Liver (tissue), 9 donors: Measurements from ENCODE around the gene ULK4. TPM values are rescaled to one million over a fixed set of nuclear protein-coding genes. Genes with fewer than 3 reads are reported as not detected.
"Not testable (repeated sequence)": the region's sequence is repeated elsewhere in the genome, so short reads cannot be mapped to it uniquely, and the experiment has no call there.

Experiments used
- DNase-seq: peaks from one replicate; pipeline ENCODE4 v3.0.0-alpha.2; 2017; ENCODE audit warnings: low spot score
- H3K27ac ChIP-seq, 2 donors: one replicate each; pipeline ENCODE4 v1.7.0; 2013; ENCODE audit warnings: inconsistent platforms in 2 of 2, low read length in 2 of 2, control low read depth in 1 of 2, low read depth in 1 of 2, mild to moderate bottlenecking in 1 of 2
- H3K27me3 ChIP-seq, 4 donors: one replicate each; pipeline versions ENCODE4 v1.6.1 to v1.7.0; 2013; ENCODE audit warnings: low read length in 3 of 4, inconsistent platforms in 1 of 4, mild to moderate bottlenecking in 1 of 4, moderate library complexity in 1 of 4; ENCODE audit not compliant: control insufficient read depth in 4 of 4, insufficient read depth in 4 of 4
- H3K36me3 ChIP-seq, 4 donors: one replicate each; pipeline versions ENCODE4 v1.6.1 to v1.7.0; 2013; ENCODE audit warnings: low read length in 3 of 4, mild to moderate bottlenecking in 3 of 4, low read depth in 1 of 4, moderate library complexity in 1 of 4; ENCODE audit not compliant: control insufficient read depth in 4 of 4, insufficient read depth in 3 of 4
- H3K4me1 ChIP-seq, 4 donors: one replicate each; pipeline versions ENCODE4 v1.6.1 to v1.7.0; 2013; ENCODE audit warnings: low read length in 3 of 4, mild to moderate bottlenecking in 3 of 4, moderate library complexity in 1 of 4; ENCODE audit not compliant: control insufficient read depth in 4 of 4, insufficient read depth in 4 of 4
- H3K4me3 ChIP-seq, 3 donors: one replicate each; pipeline versions ENCODE4 v1.6.1 to v1.7.0; 2013; ENCODE audit warnings: low read length in 3 of 3, control low read depth in 1 of 3, low read depth in 1 of 3, mild to moderate bottlenecking in 1 of 3
- H3K9ac ChIP-seq, 2 donors: one replicate each; pipeline ENCODE4 v1.7.0; 2013; ENCODE audit warnings: low read length in 2 of 2, mild to moderate bottlenecking in 2 of 2, moderate library complexity in 2 of 2, control low read depth in 1 of 2, low read depth in 1 of 2
- H3K9me3 ChIP-seq, 4 donors: one replicate each; pipeline versions ENCODE4 v1.6.1 to v1.7.0; 2013; ENCODE audit warnings: low read length in 3 of 4; ENCODE audit not compliant: control insufficient read depth in 4 of 4
- EGR1 ChIP-seq, 2 donors: IDR thresholded peaks; 2 replicates each; pipeline ENCODE4 v1.6.1; 2016 to 2018; ENCODE audit warnings: antibody characterized with exemption in 2 of 2, low read depth in 2 of 2
- GABPA ChIP-seq, 2 donors: IDR thresholded peaks in 1 of 2; conservative IDR thresholded peaks in 1 of 2; 2 replicates each; pipeline ENCODE4 v1.6.1; 2016; ENCODE audit warnings: antibody characterized with exemption in 2 of 2, mild to moderate bottlenecking in 1 of 2, moderate library complexity in 1 of 2
- HNF4A ChIP-seq, 2 donors: conservative IDR thresholded peaks; 2 replicates each; pipeline ENCODE4 v1.6.1; 2016; ENCODE audit warnings: antibody characterized with exemption in 2 of 2, mild to moderate bottlenecking in 2 of 2
- JUND ChIP-seq, 2 donors: IDR thresholded peaks; 2 replicates each; pipeline ENCODE4 v1.6.1; 2016; ENCODE audit warnings: antibody characterized with exemption in 2 of 2
- SP1 ChIP-seq: IDR thresholded peaks from 2 replicates; pipeline ENCODE4 v1.6.1; 2018; ENCODE audit warnings: antibody characterized with exemption, mild to moderate bottlenecking
- WGBS: extraction: QIAGEN DNeasy Blood & Tissue Kit; methylation state at CpG from one replicate; pipeline ENCODE4 v1.1.7; 2013; 5-methylcytosine and 5-hydroxymethylcytosine counted together
- polyA plus RNA-seq, 2 donors: library from polyadenylated mRNA; stranded (reverse) in 1 of 2; unstranded in 1 of 2; fragments of 200-250 nt in 1 of 2; fragments of >200 nt in 1 of 2; fragmentation: Nextera tagmentation in 1 of 2; extraction: Ambion mirVana in 1 of 2; gene quantifications; one replicate each; pipeline versions ENCODE4 v1.2.1 to v1.2.3, GENCODE V29; 2013 to 2015
- total RNA-seq, 2 donors: library from RNA; depleted of rRNA; stranded (reverse); fragments of >200 nt; gene quantifications; one replicate each; pipeline ENCODE4 v1.2.3, GENCODE V29; 2014
- TF ChIP-seq, protein P1 (sequence below): fragments of 150-350 bp; IDR thresholded peaks from 2 replicates; pipeline ENCODE4 v1.5.1; 2017; ENCODE audit warnings: improper control_type of control experiment, low read depth, low read length; ENCODE audit not compliant: missing input control
- TF ChIP-seq, protein P2 (sequence below): IDR thresholded peaks from 2 replicates; pipeline ENCODE4 v1.6.1; 2016; ENCODE audit warnings: antibody characterized with exemption
- TF ChIP-seq, protein P3 (sequence below): IDR thresholded peaks from 2 replicates; pipeline ENCODE4 v1.6.1; 2016; ENCODE audit warnings: antibody characterized with exemption
- TF ChIP-seq, protein P4 (sequence below): IDR thresholded peaks from 2 replicates; pipeline ENCODE4 v1.6.1; 2016; ENCODE audit warnings: antibody characterized with exemption
- TF ChIP-seq, protein P5 (sequence below): IDR thresholded peaks from 2 replicates; pipeline ENCODE4 v1.6.1; 2016; ENCODE audit warnings: antibody characterized with exemption, mild to moderate bottlenecking
- donor health status: healthy.
- donor health status: healthy.
- donor health status: healthy.
- donor health status: healthy.
- donor health status: healthy.

ULK4 gene
- total and polyA plus RNA-seq, 4 donors = 1.1 to 11.5 (median 3.2) TPM

DNA sequence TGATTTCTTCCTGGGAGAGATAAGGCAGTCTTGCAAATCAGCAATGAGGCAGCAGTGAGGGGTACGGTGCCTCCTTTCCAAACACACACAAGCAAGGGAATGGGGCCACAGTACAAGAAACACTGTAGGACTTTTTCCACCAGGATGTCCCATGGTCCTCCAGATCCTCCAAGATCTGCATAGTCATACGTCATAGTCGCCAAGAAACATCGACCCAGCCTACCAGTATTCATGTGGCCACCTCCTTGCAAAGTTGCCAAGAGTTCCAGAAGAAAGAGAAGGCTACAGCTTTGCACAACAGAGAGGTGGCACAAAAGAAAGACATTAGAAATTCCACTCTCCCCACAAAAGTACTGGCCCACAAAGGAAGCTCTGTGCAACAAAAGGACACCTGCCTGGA is 504.7 kb downstream of the ULK4 start:
- no peak overlapping the region for H3K4me3 ChIP-seq
- 83% methylated on average over 4 of the region's 4 CpGs for WGBS

DNA sequence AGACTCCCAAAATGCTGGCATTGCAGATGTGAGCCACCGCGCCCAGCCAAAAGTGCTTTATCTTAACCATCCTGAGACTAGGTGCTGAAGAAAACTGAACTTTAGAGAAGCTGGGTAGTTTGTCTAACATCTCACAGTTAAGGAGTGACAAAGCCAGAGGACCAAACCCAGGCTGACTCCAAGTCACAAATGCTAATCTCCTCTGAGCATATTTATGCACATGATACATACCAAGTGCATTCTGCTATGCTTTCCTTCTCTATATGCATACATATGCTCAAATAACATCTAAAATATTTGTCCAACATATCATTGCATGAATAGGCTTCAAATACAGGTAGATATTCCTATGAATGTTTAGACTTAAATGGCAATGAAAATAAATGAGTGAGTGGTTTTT is 505.7 kb downstream of the ULK4 start:
- no peak for DNase-seq
- Histone ChIP-seq H3K27me3 (no peaks in the 10 kb centered on the region), H3K9me3 (no peaks in the 10 kb centered on the region), H3K9ac (no peak overlapping the region), H3K36me3 (no peaks in the 10 kb centered on the region), H3K4me1 (no peaks in the 10 kb centered on the region), H3K4me3 (no peak overlapping the region), H3K27ac (no peak overlapping the region)
- 96% methylated on average over 2 of the region's 2 CpGs for WGBS
- TF ChIP-seq, protein P1, sequence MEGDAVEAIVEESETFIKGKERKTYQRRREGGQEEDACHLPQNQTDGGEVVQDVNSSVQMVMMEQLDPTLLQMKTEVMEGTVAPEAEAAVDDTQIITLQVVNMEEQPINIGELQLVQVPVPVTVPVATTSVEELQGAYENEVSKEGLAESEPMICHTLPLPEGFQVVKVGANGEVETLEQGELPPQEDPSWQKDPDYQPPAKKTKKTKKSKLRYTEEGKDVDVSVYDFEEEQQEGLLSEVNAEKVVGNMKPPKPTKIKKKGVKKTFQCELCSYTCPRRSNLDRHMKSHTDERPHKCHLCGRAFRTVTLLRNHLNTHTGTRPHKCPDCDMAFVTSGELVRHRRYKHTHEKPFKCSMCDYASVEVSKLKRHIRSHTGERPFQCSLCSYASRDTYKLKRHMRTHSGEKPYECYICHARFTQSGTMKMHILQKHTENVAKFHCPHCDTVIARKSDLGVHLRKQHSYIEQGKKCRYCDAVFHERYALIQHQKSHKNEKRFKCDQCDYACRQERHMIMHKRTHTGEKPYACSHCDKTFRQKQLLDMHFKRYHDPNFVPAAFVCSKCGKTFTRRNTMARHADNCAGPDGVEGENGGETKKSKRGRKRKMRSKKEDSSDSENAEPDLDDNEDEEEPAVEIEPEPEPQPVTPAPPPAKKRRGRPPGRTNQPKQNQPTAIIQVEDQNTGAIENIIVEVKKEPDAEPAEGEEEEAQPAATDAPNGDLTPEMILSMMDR = no peak
- TF ChIP-seq, protein P2, sequence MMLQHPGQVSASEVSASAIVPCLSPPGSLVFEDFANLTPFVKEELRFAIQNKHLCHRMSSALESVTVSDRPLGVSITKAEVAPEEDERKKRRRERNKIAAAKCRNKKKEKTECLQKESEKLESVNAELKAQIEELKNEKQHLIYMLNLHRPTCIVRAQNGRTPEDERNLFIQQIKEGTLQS = no peak
- TF ChIP-seq JUND (IDR thresholded peaks at IDR 0.05) (no peak), SP1 (no peak)
- TF ChIP-seq, protein P3, sequence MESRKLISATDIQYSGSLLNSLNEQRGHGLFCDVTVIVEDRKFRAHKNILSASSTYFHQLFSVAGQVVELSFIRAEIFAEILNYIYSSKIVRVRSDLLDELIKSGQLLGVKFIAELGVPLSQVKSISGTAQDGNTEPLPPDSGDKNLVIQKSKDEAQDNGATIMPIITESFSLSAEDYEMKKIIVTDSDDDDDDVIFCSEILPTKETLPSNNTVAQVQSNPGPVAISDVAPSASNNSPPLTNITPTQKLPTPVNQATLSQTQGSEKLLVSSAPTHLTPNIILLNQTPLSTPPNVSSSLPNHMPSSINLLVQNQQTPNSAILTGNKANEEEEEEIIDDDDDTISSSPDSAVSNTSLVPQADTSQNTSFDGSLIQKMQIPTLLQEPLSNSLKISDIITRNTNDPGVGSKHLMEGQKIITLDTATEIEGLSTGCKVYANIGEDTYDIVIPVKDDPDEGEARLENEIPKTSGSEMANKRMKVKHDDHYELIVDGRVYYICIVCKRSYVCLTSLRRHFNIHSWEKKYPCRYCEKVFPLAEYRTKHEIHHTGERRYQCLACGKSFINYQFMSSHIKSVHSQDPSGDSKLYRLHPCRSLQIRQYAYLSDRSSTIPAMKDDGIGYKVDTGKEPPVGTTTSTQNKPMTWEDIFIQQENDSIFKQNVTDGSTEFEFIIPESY = no peak

More for the DNA sequence above, 504.7 kb downstream of the ULK4 start:
- H3K4me1 ChIP-seq = no peaks in the 10 kb centered on the region
- H3K27ac ChIP-seq = no peak overlapping the region
- DNase-seq = no peak
- no peaks in the 10 kb centered on the region for H3K36me3 ChIP-seq
- no peaks in the 10 kb centered on the region for H3K9me3 ChIP-seq
- no peak for TF ChIP-seq GABPA (IDR thresholded peaks at IDR 0.05 in 1 of 2, conservative IDR thresholded peaks at IDR 0.05 in 1 of 2)
- no peak for TF ChIP-seq JUND (IDR thresholded peaks at IDR 0.05)
- TF ChIP-seq, protein P4, sequence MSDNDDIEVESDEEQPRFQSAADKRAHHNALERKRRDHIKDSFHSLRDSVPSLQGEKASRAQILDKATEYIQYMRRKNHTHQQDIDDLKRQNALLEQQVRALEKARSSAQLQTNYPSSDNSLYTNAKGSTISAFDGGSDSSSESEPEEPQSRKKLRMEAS = no peak
- TF ChIP-seq, protein P5, sequence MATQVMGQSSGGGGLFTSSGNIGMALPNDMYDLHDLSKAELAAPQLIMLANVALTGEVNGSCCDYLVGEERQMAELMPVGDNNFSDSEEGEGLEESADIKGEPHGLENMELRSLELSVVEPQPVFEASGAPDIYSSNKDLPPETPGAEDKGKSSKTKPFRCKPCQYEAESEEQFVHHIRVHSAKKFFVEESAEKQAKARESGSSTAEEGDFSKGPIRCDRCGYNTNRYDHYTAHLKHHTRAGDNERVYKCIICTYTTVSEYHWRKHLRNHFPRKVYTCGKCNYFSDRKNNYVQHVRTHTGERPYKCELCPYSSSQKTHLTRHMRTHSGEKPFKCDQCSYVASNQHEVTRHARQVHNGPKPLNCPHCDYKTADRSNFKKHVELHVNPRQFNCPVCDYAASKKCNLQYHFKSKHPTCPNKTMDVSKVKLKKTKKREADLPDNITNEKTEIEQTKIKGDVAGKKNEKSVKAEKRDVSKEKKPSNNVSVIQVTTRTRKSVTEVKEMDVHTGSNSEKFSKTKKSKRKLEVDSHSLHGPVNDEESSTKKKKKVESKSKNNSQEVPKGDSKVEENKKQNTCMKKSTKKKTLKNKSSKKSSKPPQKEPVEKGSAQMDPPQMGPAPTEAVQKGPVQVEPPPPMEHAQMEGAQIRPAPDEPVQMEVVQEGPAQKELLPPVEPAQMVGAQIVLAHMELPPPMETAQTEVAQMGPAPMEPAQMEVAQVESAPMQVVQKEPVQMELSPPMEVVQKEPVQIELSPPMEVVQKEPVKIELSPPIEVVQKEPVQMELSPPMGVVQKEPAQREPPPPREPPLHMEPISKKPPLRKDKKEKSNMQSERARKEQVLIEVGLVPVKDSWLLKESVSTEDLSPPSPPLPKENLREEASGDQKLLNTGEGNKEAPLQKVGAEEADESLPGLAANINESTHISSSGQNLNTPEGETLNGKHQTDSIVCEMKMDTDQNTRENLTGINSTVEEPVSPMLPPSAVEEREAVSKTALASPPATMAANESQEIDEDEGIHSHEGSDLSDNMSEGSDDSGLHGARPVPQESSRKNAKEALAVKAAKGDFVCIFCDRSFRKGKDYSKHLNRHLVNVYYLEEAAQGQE = no peak
- TF ChIP-seq, protein P2 = no peak
- no peak for TF ChIP-seq EGR1 (IDR thresholded peaks at IDR 0.05; ENCODE audit: low read depth in 2 of 2)
- no peak for TF ChIP-seq HNF4A (conservative IDR thresholded peaks at IDR 0.05)
- no peaks in the 10 kb centered on the region for H3K27me3 ChIP-seq
- no peak overlapping the region for H3K9ac ChIP-seq

DNA sequence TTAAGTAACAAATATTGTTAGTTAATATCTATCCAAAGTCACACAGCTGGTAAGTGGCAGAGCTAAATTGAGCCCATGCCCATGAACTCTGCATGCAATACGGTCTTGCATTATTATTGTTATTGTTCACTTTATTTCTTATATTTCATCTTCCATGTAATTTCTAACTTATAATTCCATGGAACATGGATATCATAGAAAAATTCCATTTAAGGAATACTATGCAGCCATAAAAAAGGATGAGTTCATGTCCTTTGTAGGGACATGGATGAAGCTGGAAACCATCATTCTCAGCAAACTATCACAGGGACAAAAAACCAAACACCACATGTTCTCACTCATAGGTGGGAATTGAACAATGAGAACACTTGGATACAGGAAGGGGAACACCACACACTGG is 508.3 kb downstream of the ULK4 start:
- H3K4me3 ChIP-seq, H3K4me1 ChIP-seq, H3K36me3 ChIP-seq, H3K27ac ChIP-seq, DNase-seq, H3K9me3 ChIP-seq, H3K9ac ChIP-seq, H3K27me3 ChIP-seq: not testable (repeated sequence)
- WGBS = 92% methylated on average over 1 of the region's 1 CpG
